CD1c-positive myeloid dendritic cell (primary cell): ENCODE measurements around the gene DGKD.

ENCODE experiments used
- DNase-seq: peaks from one replicate; pipeline ENCODE4 v3.0.0-alpha.2; 2016; ENCODE audit errors: extremely low spot score

The DGKD gene

DNA sequence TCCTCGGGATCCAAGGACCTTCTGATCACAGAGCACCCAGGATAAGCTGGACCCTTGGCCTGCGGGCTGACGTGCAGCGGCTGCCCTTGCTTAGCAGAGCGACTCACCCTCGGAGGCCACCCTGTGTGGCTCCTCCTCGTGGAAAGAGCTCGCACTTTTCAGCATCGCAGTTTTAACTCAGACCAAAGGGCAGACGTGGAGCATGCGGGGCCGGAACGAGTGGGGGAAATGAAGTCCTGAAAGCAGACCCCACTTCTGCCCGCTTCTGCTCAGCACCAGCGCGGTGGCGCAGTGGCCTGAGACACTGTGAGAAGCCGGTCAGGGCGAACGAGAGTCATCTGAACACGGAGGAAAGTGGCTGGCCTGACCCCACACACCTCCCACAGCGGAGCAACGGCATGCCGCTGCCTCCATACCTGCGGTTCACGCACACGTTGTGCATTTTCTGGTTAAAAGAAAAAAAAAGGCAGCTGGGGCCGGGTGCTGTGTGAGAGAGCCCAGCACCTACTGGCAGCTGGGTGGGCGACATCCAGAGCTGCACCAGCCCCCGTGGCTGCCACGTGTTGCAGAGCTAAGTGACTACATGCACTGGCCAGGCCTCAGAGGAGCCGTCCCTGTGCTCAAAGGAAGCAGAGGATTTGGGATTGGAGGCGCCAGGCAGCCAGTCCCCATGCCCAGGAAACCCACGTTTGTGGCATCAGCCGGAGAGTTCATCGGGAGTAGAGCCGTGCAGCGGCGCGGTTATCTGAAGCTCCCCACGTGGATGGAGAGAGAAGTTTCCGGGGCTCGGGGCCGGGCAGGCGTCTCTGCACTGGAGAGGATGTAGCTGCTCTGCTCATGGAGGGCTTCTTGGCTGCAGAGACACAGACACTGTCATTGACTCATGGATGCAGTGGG is 122.6 kb downstream of the DGKD start:
- DNase-seq = no peak

DNA sequence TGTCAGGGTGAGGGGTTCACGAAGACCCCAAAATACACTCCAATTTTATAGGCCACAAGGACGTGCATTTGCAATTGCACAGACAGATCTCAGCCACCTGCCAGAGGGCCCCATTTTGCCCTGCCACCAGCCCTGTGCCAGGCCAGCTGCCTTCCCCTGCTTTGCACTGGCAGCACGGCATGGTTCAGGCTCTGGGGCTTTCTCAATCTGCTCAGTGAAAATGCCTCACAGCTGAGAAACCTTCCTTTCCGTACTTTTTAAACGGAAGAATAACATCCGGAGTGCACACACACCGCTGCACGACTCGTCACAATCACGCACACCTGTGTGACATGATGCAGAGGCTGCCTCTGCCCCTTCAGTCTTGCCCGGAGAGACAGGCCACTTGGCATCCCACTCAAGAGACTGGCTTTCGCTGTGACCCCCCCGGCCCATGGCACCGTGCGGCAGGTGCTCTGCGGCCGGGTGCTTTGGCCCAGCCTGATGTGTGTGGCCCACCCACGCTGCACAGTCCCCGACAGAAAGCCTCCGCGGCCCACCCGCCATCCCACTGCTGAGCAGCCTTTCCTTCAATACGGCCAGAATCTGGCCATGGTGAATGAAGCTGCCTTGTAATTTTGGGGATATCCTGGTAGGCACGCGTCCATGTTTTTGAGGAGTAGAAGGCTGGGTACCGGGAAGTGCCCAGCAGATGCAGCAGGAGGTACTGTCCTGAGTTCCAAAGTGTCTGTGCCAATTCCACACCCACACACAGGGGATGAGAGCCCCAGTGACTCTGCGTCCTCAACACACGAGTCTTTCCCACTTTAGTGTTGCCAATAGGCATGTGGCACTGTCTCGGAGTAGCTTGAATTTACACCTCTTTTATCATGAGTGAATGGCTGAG is 123.5 kb downstream of the DGKD start:
- DNase-seq = no peak

DNA sequence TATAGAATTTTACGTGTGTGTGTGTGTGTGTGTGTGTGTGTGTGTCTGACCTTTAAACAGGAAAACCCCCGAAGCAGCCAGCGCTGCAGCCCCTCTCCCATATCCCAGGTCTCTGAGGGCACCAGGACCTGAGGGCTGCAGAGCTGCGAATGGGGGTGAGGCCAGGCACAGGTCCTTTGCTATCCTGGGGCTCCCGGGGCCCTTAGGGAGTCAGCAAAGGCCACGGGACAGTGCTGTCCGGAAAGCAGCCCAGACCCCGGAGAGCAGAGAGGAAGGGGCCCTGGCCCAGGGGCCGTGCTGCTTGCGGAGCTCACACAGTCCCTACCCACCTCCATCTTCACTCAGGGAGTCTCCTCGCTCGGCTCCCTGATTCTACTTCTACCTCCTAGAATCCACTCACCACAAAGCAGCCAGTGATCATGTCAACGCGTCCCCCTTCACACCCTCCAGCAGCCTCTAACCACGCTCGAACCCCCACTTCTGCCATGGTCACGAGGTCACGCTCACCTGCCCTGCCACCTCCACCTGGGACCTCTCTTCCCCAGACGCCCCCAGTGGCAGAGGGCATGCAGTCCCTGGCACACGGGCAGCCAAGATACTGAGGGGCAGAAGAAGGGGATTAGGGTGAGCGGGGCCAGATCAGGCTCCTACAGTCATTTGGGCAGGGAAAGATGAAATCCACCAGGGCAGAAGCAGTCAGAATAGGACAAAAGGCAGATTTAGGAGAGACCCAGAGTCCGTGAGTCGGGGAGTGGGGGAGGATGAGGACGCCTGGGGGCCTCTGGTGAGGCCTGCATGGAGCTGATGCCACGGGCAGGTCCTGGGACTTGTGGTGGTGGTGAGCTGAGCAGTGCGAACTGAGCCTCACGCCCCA is 125.6 kb downstream of the DGKD start:
- DNase-seq = no peak

DNA sequence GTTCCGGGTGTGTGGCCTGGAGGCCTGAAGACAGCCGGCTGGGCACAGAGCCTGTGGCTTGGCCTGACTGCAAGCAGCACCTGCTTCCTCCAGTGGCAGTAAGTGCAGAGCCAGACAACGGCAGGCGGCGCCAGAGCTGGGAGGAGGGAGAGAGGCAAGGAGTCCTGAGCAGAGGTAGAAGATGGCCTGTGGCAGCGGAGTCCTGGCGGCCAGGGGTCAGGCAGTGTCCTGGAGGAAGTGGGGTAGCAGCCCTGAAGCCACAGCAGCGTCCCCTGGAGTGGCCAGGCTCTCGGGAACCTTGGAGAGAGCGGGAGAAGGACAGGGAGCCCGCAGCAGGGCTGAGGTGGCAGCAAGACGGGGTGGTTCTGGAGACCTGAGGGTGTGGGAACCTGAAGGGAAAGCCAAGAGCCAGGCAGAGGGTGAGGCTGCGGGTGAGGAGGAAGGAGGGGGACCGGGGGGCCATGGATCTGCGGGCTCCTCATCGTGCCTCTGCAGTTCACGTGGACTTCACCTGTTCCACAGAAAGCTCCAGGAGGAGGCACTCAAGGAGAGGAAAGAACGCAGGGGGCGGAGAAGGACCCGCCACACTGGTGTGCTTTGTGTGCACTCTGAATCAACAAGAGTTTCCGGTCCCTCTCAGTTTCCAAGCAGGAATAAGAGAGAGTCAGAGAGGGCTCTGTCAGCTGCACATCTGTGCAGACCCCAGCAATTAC is 126.4 kb downstream of the DGKD start:
- DNase-seq = no peak

DNA sequence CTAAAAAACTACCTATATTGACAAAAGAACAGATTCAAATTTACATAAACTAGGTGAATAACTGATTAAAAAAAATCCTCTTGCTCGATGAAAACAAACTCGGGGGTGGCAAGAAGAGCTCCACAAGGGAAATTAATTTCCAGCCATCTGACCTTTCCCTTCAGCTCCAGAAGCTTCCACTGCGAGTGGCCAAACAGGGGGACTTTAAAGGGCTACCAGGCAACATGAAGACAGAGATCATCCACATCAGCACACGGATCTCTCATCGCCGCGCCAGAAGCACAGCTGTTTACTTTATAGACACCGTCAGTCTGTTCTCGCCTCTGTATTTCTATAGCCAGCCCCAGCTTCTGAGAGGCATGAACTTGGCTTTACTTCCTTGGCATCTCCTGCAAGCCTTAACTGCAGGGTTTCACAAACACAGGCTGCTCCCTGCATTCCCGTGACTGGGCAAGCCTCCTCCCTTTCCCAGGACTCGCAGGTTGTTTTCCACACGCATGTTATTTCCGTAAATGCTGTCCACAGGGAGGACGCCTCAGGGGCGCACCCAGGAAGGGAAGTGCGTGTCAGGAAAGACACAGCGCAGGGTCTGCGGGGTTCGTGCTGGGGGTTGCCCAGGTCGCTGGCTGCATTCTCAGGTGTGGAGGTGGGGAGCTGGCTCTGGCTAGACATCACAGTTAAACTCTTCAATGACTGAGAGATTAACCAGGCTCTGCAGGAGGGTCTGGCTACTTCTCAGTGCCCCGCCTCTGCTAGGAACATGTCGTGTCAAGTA is 127.3 kb downstream of the DGKD start:
- no peak for DNase-seq

DNA sequence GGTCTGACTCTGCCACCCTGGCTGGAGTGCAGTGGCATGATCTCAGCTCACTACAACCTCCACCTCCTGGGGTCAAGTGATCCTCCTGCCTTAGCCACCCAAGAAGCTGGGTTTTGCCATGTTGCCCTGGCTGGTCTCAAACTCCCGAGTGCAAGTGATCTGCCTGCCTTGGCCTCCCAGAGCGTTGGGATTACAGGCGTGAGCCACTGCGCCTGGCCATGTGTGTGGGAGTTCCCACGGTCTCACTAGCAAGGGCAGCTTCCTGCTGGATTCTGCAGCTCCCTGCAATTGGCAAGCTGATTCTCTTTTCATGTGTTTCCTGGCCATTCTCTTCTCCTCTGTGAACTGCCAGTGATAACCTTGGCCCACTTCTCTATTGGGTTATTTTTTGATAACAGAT is 128.3 kb downstream of the DGKD start:
- no peak for DNase-seq

DNA sequence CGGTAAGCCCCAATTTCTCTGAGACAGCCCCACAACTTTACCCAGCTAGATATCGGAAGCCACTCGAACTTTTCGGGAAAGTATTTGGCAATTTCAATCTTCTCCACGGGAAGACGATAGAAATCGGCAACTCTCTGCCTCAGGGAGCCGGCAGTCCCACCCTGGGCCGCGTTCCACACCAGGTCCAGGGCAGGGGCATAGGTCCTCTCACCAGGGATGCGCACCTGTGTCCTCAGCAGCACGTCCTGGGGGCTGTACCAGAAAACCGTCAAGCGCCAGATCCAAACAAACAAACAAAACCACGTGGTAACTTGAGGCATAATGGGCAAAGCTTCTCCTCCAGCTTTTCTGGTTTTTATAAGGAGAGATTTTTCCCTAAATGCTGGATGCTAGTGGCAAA is 131.4 kb downstream of the DGKD start:
- DNase-seq = no peak

DNA sequence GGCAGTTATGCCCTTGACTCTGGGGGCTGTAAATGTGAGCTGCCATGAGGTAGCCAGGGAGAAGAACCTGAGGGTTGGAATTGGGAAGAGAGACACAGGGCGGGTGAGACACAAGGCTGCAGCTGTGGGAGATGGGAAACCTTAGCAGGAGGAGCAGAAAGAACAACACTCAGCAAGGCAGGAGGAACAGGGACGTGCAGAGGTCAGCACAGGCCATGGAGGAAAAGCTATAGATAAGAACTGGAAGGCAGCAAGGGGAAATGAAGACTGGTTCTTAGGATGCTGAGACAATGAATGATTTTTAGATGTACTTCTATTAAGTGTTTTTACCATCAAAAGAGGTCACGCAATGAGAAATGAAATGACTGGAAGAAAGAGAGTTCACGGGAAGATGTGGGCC is 132.1 kb downstream of the DGKD start:
- DNase-seq = no peak

DNA sequence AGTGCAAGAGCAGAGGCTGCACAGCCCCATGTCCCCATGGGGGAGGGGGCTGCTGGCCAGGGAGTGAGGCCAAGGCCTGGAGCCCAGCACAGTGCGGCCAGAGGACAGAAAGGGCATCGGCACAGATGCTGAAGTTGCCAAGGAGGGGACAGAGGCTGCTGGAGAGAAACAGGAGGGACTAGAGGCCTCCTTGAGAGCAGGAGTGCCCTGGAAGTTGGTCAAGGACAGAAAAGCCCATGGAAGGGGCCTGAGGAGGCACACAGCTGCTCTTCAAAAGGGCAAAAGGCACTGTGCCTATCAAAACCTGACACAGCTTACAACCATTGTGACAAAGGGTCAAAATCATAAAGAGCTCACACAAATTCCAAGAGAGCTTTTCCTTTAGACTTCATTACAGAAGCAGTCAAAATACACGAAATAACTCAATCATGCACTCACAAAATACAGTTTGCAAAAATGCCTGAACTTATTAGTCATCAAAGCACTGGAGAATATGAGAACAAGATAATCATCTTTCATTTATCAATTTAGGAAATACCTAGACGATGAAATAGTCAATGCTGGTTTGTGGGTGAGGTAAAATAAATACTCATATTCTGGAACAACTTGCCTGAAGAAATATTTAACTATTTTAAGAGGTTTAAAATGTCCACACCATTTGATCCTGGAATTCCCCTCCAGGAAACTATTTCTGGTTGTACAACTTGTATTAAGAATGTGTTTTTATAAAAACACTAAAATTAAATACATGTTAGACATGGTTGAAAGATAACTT is 132.7 kb downstream of the DGKD start:
- DNase-seq = no peak

DNA sequence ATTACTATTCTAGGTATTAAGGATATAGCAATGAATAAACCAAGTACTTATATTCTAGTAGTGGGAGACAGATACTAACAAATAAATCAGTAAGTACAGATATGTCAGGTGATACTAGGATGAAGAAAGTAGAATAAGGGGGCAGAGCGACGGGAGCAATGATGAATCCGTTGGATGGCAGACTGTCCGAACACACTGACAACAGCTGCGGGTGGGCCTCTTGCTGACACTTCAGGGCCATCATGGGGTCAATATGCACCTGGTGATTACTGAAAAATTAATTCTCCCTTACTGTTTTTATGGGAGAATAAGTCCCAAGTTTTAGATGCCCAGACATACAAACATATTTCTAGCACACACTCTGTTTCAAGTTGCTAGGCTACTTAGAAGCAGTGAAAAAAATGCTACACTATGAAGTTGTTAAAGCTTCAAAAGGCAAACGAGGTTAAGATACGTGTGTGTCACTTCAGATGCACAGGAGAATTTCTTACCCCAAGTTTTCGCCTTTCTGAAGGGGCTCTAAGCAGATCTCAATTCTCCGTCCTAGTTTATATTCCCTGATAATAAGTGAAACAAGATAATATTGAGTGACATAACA is 133.6 kb downstream of the DGKD start:
- DNase-seq = no peak

DNA sequence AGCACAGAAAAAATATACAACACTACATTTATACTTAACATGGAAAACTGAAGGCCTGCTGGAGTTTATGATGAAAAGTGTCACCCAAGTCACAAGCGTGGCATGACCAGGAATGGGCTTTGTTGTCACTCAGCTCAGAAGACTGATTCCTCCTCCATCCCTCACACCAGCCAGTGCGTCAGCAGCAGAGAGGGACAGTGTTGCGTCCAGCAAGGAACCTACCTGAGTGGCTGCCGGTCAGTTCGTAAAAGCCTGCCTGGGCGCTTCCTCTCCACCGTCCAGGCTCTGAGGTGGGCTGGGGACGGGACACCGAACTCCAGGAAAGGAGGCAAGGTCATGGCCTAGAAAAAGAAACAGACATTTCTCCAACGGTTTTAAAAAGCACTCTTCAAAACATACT is 134.8 kb downstream of the DGKD start:
- no peak for DNase-seq

DNA sequence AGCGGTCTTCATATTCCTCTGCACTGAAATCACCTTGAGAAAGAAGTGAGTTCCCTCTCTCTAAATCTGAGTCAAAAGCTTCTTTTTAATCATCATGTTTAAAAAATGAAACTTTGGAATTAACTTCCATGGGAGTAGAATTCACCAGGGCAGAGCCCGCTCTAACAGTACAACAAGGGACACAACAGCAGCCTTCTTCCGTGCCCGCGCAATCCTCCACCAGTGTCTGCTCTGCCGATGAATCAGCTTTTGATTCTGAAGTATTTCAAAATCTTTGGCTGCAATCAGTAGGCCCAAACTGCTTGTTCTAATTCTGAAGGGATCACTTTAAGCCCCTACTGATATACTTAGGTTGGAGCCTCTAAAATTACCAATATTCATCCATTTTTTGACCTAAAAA is 135.4 kb downstream of the DGKD start:
- DNase-seq = no peak

DNA sequence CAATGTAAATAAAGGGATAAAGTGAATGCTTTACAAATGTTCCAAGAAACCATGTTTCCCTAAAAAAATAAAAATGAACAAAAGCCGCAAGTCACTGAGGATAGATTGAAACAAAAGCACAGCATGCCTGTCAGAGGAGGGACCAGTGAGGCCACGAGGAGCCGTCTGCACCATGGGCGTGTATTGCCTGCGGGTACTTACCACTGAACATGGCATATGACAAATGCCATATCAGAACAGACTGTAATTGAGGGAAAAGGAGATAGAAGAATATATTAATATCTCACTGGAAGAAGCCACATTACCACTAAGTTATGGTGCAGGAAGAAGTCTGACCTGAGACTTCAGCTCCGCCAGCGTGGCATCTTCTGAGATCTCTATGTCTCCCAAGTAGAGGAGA is 136.5 kb downstream of the DGKD start:
- no peak for DNase-seq

DNA sequence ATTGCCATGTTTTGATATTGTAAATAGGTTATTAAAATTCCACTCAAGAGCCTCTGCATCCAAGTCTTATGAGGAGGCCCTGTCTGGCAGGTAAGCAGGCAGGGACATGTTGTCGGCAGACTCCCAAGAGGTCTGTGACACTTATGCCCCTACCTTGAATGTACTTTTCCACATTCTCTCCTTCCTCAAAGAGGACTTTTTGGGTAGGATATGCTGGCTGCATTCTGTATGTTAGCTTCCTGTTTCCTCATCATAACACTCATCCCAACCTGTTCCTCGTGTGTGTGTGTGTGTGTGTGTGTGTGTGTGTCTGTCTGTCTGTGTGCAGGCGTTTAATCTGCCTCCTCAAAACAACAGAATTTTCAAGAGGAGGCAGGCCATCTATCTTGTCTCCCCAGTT is 137.0 kb downstream of the DGKD start:
- DNase-seq = no peak

DNA sequence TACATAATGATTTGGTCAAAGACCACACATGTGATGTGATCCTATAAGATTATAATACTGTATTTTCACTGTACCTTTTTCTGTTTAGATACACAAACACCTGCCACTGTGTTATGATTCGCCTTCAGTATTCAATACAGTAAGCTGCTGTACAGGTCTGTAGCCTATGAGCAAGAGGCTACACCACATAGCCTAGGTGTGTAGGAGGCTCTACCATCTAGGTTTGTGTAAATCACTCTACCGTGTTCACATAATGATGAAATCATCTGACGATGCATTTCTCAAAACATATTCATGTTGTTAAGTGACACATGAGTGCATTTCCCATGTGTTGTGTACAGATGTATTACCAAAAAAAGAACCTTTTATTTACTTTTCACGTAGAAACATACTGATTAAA is 137.8 kb downstream of the DGKD start:
- no peak for DNase-seq

DNA sequence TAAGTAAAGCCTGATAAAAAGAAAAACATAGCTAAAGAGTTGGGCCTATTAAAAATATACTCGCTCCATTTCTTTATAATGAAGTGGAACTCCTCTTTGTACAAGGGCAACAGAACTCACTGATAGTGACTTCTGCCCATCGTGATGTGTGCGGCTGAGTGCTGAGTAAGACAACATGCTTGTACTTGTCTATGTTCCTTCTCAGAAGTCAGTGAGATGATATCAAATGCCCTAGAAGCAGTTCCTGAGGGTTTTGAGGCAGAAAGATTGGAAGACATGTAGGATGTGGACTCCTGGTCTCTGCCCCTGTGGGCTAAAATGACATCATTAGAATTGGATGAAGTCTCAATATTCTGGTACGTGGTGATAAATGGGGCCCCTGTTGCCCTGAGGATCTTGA is 138.5 kb downstream of the DGKD start:
- no peak for DNase-seq

DNA sequence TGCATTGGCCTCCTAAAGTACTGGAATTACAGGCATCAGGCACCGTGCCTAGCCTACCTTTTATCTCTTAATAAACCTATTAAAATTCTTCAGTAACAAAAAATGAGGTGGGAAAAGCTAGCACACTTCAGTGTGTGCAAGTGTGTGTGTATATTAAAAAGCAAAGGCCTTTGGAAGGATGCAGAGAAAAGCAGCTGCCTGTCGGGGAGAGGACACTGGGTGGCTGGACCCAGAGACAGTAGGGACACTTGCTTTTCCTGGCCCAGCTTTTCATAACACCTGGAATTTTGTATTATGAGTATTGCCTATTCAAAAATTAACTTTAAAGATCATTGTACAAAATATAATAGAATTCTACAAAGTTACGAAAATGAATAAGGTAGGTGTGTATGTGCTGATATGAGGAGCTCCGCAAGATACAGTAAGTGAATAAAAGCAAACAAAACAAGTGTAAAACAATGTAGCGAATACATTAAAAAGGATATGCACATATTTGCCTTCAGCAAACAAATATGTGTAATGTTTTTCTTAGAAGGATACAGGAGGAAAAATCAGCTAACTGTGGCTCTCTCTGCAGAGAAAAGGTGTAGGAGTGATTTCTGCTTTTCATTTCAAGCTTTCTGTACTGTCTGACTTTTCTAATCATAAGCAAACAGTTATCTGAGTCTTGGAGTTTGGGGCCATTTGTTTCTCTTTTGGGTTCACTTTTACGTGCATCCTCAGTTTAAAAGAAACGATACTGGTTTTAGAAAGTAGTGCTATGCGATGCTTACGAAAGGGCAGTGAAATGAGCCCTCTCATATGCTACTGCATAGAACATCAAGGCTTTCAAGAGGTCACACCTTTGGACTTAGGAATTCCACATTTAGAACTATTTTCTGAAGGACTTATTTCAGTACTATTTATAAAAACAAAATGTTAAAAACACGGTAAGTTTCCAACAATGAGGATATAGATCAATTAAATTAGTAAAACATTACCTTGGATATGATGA is 141.5 kb downstream of the DGKD start:
- DNase-seq = no peak

DNA sequence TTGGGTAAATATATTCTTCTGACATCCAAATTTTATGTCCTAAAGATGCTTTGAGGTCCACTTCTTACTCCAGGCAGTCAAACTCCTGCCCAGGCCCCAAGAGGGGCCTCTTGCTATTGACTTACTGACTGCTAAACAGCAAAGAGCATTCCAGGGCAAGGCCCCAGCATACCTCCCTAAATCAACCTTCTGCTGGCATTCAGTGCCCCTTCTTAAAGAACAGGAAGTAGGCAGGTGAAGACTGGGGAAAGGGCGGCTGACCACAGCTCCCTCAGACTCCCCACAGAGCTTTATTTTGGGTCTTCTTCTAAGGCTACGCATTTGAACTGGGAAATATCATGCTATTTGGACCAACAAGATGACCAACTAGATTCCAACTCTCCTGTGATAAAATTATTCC is 143.4 kb downstream of the DGKD start:
- no peak for DNase-seq
